ENCODE measurements around the gene ATP2C2.
A peak's percentile ranks its signal among the peaks of the same experiment; 100 is the strongest.
"Not testable (repeated sequence)": the region's sequence is repeated elsewhere in the genome, so short reads cannot be mapped to it uniquely, and the experiment has no call there.

Gene ATP2C2

GRCh38 chr16:84421938-84422220 lies 53.5 kb downstream of the ATP2C2 start:
- no peak for DNase-seq

GRCh38 chr16:84423416-84423837 lies 55.1 kb downstream of the ATP2C2 start:
- peak; percentile 8 for DNase-seq

DNA sequence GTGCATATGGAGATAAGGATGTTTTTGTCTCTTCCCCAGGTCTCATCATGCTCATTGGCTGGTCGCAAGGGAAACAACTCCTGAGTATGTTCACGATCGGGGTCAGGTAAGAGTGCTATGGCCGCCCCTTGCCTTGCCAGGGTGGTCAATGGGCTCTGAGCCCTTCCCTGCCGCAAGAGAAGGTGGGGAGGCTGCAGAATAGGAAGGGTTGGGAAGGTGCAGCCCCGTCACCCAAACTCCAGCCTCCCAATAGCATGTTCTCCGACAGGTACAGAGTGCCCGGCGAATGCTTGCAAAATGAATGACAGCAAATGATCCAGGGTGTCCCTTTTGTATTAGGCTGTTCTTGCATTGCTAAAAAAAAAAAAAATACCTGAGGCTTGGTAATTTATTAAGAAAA lies 57.4 kb downstream of the ATP2C2 start:
- no peak for DNase-seq

DNA sequence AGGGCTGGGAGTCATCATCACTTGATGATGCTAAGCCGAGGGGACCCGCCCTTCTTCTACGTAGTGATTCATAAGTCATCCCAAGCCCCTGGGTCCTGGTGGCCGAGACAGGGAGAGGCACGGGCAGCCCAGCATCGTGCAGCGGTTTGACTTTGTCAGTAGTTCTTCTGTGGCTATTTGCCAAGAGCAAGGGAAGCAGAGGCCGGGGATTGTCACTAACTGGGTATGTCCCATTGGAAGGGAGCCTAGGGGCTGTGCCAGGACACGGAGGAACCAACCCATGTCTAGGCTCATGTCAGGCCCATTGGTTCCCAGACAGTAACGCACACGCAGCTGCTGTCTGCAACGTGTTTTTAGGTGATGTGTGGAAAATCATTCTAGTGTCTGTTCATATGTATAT lies 58.5 kb downstream of the ATP2C2 start:
- no peak for DNase-seq

GRCh38 chr16:84427553-84427952 lies 59.2 kb downstream of the ATP2C2 start:
- DNase-seq: no peak

GRCh38 chr16:84430860-84431259 lies 62.5 kb downstream of the ATP2C2 start:
- no peak for DNase-seq

- DNase-seq: no peak
These were observed 66.5 kb downstream of the ATP2C2 start for GRCh38 chr16:84434800-84435199.

DNA sequence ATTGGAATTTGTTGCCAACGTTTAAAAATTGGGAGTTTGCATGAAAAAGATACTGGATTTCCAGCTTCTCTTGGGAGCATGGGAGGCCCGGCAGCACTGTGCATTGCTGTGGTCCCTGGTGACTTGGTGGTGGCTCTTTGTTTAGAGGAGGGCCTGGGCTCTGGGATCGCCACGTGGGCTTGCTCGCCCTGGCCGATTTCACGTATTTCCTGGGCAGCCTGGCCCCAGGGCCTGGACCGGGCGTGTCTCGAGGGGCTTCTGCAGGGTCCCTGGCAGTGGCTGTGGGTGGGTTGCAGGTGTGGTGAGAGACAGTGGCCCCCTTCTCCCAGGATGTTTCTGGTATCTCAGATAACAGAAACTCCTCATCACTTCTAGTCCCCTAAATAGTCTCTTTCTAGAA lies 67.9 kb downstream of the ATP2C2 start:
- DNase-seq: no peak

- no peak for DNase-seq
These were observed 70.8 kb downstream of the ATP2C2 start for GRCh38 chr16:84438971-84439696.

DNA sequence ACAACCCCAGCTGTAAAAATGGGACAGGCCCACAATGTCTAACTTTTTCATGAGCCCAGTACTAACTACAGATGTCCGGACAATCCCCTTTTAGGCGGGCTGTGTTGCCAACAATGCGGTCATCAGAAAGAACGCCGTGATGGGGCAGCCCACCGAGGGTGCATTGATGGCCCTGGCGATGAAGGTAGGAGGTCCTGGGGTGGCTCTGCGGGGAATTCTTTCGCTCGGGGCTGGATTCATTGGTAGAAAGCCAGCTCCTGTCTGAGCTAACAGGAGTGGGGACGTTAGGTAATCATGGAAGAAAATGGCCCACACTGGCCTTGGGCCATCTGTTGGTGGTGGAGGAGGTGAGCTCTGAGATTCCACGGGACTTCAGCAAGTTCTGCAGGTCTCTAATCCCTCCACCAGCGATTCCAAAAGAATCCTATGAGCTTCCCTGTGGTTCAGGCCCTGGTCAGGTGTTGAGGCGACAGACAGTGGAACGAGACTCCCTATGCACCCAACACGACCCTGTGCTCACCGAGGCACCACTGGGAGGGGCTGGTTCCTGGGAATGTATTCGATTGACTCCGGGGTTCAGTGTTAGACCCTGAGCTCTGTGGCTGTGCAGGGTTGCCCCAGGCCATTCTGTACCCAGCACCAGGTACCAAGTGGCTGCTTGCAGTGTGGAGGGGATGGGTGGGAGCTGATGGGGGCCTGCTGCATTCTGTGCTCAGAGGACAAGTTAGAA lies 74.2 kb downstream of the ATP2C2 start:
- DNase-seq: no peak

- DNase-seq: no peak
These were observed 74.9 kb downstream of the ATP2C2 start for GRCh38 chr16:84443166-84443802.

- no peak for DNase-seq
These were observed 76.1 kb downstream of the ATP2C2 start for GRCh38 chr16:84444476-84444875.

DNA sequence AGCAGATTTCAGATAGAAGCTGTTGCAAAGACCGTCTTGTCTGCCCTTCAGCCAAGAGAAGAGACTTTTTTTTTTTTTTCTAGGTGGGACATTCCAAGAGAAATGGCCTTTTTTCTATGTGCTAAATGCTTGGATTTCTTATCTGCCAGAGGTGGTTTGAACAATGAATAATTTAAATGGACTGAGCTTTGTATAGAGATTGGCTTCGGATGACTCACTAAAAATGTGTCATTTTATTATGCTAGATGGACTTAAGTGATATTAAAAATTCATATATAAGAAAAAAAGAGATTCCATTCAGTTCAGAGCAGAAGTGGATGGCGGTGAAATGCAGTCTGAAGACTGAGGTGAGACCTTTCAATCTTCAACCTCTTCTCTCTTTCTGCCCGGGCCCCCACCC lies 77.7 kb downstream of the ATP2C2 start:
- no peak for DNase-seq

- no peak for DNase-seq
These were observed 78.5 kb downstream of the ATP2C2 start for GRCh38 chr16:84446596-84447392.

DNA sequence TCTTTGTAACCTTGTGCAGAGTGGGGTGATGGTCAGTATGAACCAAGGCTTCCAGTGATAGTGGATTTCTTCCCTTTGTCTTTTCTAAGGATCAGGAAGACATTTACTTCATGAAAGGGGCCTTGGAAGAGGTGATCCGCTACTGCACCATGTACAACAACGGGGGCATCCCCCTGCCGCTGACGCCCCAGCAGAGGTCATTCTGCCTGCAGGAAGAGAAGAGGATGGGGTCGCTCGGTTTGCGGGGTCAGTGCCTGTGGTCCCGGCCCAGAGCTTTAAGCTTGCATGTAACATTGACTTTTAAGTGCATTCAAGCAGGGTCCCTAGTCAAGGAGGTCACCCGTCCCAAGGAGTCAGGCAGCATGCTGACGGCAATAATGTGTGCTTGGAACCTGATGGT lies 80.1 kb downstream of the ATP2C2 start:
- DNase-seq: no peak

DNA sequence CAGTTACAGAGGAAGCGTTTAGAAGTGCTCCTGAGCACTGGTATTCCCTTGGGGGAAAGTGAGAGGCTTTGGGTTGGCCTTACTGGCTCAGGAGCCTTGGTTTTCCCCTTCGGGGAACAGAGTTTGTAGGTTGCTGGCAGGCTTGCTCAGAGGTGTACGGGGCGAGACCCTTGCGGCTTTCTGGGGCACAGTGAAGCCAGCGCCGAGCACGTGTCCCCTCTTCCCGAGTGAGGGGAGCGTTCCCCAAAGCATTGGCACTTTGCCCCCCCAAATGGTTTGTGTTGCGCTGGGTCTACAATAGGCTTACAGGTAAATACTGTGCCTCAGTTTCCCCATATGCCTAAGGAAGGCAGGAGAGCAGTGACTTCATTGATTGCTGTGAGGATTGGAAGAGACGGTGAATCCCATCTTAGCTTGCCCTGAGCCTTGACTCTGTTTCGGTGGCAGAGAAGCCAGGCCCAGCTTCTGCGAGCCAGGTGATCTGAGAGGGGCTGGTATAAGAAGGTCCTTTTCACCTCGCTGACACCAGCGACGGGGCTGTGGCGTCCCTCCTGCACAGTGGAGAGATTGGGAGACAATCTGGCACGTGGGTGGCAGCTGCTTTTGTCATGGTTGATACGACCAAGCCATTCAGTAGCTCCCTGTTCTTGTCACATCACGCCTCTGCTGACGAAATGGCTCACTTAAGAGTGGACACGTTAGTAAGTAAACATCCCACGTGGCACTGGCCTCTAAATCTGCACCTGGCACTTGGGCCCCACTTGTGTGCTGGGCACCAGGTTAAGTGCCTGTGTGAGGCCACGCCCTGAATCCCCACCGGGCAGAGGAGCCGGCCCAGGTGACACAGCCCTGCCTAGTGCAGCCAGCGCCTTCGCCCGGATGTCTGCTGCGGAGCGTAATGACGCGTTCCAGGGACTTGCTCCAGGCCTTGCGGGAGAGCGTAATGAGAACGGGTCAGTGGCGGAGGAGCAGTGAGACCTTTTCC lies 81.1 kb downstream of the ATP2C2 start:
- no peak for DNase-seq

DNA sequence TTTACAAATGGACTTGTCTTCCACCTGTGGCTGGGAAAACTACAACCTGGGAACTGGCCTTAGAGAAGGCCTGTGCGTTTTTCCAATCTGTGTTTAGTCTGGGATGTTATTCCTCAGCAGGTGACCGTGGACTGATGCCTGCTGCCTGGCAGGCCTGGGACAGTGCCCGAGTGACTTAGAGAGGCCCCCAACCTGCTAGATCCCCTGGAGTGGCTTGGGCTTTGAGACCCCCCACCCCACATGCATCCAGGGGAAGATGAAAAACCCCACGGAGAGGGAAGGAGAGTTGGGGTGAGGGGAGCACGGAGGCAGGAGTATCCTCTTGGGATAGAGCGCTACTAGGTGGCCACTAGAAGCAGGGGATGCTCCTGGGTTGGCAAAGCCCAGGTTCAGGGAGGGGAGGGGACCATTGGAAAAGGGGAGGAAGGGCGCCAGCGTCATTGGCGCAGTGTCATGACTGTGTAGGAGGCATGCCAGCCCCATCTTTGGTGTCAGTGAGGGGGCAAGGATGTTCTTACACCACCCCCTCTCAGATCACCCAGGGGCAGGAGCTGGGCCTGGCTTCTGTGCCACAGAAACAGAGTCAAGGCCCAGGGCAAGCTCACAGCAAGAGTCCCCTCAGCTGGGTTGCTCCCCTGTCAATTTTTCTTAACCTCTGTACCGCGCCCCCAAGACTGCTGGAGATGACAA lies 82.0 kb downstream of the ATP2C2 start:
- no peak for DNase-seq

GRCh38 chr16:84451010-84451676 lies 82.8 kb downstream of the ATP2C2 start:
- not testable (repeated sequence) for DNase-seq

DNA sequence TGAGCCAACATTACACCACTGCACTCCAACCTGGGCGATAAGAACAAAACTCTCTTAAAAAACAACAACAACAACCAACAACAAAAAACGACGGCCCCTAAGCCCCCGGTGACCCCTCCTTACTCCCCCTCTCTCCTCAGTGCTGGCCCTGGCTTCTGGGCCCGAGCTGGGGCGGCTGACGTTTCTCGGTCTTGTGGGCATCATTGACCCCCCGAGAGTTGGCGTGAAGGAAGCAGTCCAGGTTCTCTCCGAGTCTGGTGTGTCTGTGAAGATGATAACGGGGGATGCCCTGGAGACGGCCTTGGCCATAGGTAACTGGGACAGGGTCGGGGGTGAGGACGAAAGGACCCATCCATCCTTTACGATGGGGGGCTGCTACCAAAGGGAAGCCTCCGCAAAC lies 83.4 kb downstream of the ATP2C2 start:
- DNase-seq: no peak

GRCh38 chr16:84453061-84453752 lies 84.9 kb downstream of the ATP2C2 start:
- no peak for DNase-seq

Measured in SHP77 treated with DMSO at 0.1 percent for 48 hours (cell line).